Astrocyte (in vitro differentiated cells and primary cell): ENCODE data around the gene MMP7. TPM values are rescaled to one million over a fixed set of nuclear protein-coding genes. Genes with fewer than 3 reads are reported as not detected.

Source experiments
- DNase-seq: peaks from one replicate; pipeline ENCODE4 v3.0.0-alpha.2; 2010; ENCODE audit warnings: low read depth
- FAIRE-seq: peaks from 2 replicates; lab custom pipeline; 2011; peaks lifted over from hg19 to GRCh38; lab: Jason Lieb, UNC
- H2AFZ ChIP-seq: 2 replicates; pipeline ENCODE4 v1.6.0; 2012; ENCODE audit warnings: low read depth, low read length, inconsistent platforms
- H3K27ac ChIP-seq: 2 replicates; pipeline ENCODE4 v1.5.1; 2011; ENCODE audit warnings: low read depth, low read length, inconsistent platforms
- H3K27me3 ChIP-seq: 2 replicates; pipeline ENCODE4 v1.6.0; 2011; ENCODE audit warnings: low read length, inconsistent platforms; ENCODE audit not compliant: insufficient read depth
- H3K36me3 ChIP-seq: 2 replicates; pipeline ENCODE4 v1.5.1; 2011; ENCODE audit warnings: low read length, inconsistent platforms; ENCODE audit not compliant: insufficient read depth
- H3K4me1 ChIP-seq: 2 replicates; pipeline ENCODE4 v1.5.1; 2011; ENCODE audit warnings: low read length, inconsistent platforms; ENCODE audit not compliant: insufficient read depth
- H3K4me2 ChIP-seq: 2 replicates; pipeline ENCODE4 v1.6.0; 2012; ENCODE audit warnings: low read length, inconsistent platforms
- H3K4me3 ChIP-seq: 2 replicates; pipeline ENCODE4 v1.5.1; 2011; ENCODE audit warnings: low read depth, mild to moderate bottlenecking, low read length, inconsistent platforms; ENCODE audit not compliant: insufficient read depth
- H3K79me2 ChIP-seq: 2 replicates; pipeline ENCODE4 v1.6.0; 2012; ENCODE audit warnings: mild to moderate bottlenecking, low read length, inconsistent platforms; ENCODE audit not compliant: insufficient read depth
- H3K9ac ChIP-seq: 2 replicates; pipeline ENCODE4 v1.6.0; 2012; ENCODE audit warnings: mild to moderate bottlenecking, low read length, inconsistent platforms
- H3K9me3 ChIP-seq: 2 replicates; pipeline ENCODE4 v1.5.1; 2012; ENCODE audit warnings: low read depth, mild to moderate bottlenecking, low read length, inconsistent platforms; ENCODE audit not compliant: insufficient read depth
- H4K20me1 ChIP-seq: 2 replicates; pipeline ENCODE4 v1.6.0; 2012; ENCODE audit warnings: low read length, inconsistent platforms; ENCODE audit not compliant: insufficient read depth
- H3K27ac Mint-ChIP-seq: one replicate; pipeline ENCODE4 v1.8.0; 2021; ENCODE audit warnings: mild to moderate bottlenecking, mixed read lengths; ENCODE audit not compliant: unreplicated experiment
- H3K27me3 Mint-ChIP-seq: one replicate; pipeline ENCODE4 v1.8.0; 2021; ENCODE audit warnings: low read depth, mixed read lengths; ENCODE audit not compliant: unreplicated experiment
- H3K36me3 Mint-ChIP-seq: one replicate; pipeline ENCODE4 v1.8.0; 2021; ENCODE audit warnings: low read depth, mixed read lengths; ENCODE audit not compliant: unreplicated experiment
- H3K4me1 Mint-ChIP-seq: one replicate; pipeline ENCODE4 v1.8.0; 2021; ENCODE audit warnings: low read depth, mixed read lengths; ENCODE audit not compliant: unreplicated experiment
- H3K4me3 Mint-ChIP-seq: one replicate; pipeline ENCODE4 v1.8.0; 2021; ENCODE audit warnings: mild to moderate bottlenecking, moderate library complexity, mixed read lengths; ENCODE audit not compliant: unreplicated experiment
- H3K9me3 Mint-ChIP-seq: one replicate; pipeline ENCODE4 v1.8.0; 2021; ENCODE audit warnings: mild to moderate bottlenecking, mixed read lengths; ENCODE audit not compliant: unreplicated experiment
- EZH2 ChIP-seq: IDR thresholded peaks from 2 replicates; pipeline ENCODE4 v1.6.1; 2012; ENCODE audit warnings: mild to moderate bottlenecking, low read length, inconsistent platforms; ENCODE audit not compliant: insufficient read depth
- total RNA-seq: library from RNA; stranded (reverse); gene quantifications from 2 replicates; pipeline ENCODE4 v1.2.1, GENCODE V29; 2021
- TF ChIP-seq, protein P1 (sequence below): IDR thresholded peaks from 2 replicates; pipeline ENCODE4 v1.5.1; 2011; ENCODE audit warnings: low read depth, mild to moderate bottlenecking, inconsistent platforms, low read length, moderate library complexity; ENCODE audit not compliant: insufficient read depth

Gene MMP7
- total RNA-seq, 1 donor from 2014 or later, result 2.6 TPM

DNA sequence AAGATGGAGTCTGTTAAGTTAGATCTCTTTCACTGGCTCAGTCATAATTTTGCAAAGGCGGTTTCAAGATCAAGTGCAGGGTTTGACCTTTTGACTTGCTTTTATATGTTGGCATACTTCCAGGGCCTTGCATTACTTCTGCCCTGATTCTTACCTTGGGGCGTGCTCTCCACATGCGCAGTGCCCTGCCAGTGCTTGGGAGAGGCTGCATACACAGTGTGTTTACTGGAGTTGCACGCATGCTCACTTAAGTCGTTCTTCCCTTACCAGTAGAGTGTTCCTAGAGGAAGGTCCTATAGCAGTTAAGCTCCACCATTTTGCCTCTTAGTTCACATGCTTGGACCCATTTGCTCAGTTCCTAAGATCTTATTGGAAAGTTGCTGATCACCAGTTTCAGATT lies 57.0 kb downstream of the MMP7 start:
- H2AFZ ChIP-seq, result no peak overlapping the region
- Mint-ChIP-seq H3K4me3 (no peak overlapping the region), H3K27ac (no peak overlapping the region), H3K36me3 (no peaks in the 10 kb centered on the region), H3K9me3 (peaks cover 2% of the 10 kb centered on the region), H3K4me1 (peaks cover 18% of the 10 kb centered on the region), H3K27me3 (no peaks in the 10 kb centered on the region)
- H3K36me3 ChIP-seq, result no peaks in the 10 kb centered on the region
- no peak overlapping the region for H3K9ac ChIP-seq
- peaks cover 6% of the 10 kb centered on the region for H3K4me1 ChIP-seq
- no peaks in the 10 kb centered on the region for H3K9me3 ChIP-seq
- no peak overlapping the region for H3K4me2 ChIP-seq
- FAIRE-seq (no peak), DNase-seq (no peak)
- no peak overlapping the region for H3K27ac ChIP-seq
- no peaks in the 10 kb centered on the region for H3K79me2 ChIP-seq
- H3K4me3 ChIP-seq, result no peak overlapping the region
- H3K27me3 ChIP-seq, result no peaks in the 10 kb centered on the region
- TF ChIP-seq, protein P1, sequence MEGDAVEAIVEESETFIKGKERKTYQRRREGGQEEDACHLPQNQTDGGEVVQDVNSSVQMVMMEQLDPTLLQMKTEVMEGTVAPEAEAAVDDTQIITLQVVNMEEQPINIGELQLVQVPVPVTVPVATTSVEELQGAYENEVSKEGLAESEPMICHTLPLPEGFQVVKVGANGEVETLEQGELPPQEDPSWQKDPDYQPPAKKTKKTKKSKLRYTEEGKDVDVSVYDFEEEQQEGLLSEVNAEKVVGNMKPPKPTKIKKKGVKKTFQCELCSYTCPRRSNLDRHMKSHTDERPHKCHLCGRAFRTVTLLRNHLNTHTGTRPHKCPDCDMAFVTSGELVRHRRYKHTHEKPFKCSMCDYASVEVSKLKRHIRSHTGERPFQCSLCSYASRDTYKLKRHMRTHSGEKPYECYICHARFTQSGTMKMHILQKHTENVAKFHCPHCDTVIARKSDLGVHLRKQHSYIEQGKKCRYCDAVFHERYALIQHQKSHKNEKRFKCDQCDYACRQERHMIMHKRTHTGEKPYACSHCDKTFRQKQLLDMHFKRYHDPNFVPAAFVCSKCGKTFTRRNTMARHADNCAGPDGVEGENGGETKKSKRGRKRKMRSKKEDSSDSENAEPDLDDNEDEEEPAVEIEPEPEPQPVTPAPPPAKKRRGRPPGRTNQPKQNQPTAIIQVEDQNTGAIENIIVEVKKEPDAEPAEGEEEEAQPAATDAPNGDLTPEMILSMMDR, result no peak
- no peak for TF ChIP-seq EZH2
- no peaks in the 10 kb centered on the region for H4K20me1 ChIP-seq

DNA sequence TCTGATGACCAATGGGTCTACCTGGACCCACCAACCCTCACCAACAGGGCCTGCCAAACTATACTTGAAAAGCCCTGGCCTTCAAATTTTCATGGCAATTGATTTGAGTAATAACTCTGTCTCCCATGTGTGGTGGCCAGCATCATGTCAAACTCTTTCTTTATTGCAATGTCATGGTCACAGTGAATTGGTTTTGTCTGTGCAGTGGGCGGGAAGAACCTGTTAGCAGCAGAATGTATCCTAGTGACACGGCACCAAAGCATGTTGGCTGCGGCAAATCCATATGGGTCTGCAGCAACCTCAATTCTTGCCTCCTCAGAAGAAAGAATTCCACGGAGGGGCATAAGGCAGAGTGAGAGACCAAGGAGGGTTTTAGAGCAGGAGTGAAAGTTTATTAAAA lies 58.4 kb downstream of the MMP7 start:
- FAIRE-seq, result no peak

DNA sequence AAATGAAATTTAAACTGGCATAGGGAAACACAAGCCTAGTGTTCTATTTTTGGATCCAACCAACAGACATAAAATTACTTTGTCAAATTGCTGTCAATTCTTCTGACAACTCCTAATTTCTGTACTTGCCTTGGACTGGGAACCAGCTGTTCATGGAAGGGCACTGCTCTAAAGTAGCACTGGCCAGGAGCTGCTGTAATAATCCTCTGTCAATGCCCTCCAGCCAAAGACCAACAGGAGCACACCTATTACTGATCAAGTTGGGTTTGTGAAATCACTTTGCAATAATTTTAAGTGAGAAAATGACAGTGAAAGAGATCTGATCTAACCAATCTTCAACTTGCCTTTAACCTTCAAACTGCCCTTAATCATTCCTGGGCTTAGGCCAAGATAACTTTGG lies 59.1 kb downstream of the MMP7 start:
- Histone ChIP-seq H3K4me3 (no peak overlapping the region), H3K79me2 (no peaks in the 10 kb centered on the region), H3K4me2 (no peak overlapping the region), H3K4me1 (peaks cover 6% of the 10 kb centered on the region), H3K27ac (no peak overlapping the region), H2AFZ (no peak overlapping the region), H3K36me3 (no peaks in the 10 kb centered on the region), H3K27me3 (no peaks in the 10 kb centered on the region), H3K9me3 (no peaks in the 10 kb centered on the region), H4K20me1 (no peaks in the 10 kb centered on the region), H3K9ac (no peak overlapping the region)
- H3K4me1 Mint-ChIP-seq, result peaks cover 9% of the 10 kb centered on the region
- DNase-seq (no peak), FAIRE-seq (no peak)
- H3K27ac Mint-ChIP-seq, result no peak overlapping the region
- H3K36me3 Mint-ChIP-seq, result no peaks in the 10 kb centered on the region
- no peaks in the 10 kb centered on the region for H3K9me3 Mint-ChIP-seq
- no peaks in the 10 kb centered on the region for H3K27me3 Mint-ChIP-seq
- TF ChIP-seq, protein P1, result no peak
- no peak for TF ChIP-seq EZH2
- no peak overlapping the region for H3K4me3 Mint-ChIP-seq

More for the DNA sequence above, 58.4 kb downstream of the MMP7 start:
- no peak overlapping the region for H3K4me3 Mint-ChIP-seq
- H3K27ac ChIP-seq, result no peak overlapping the region
- no peak for DNase-seq
- no peaks in the 10 kb centered on the region for H3K79me2 ChIP-seq
- no peaks in the 10 kb centered on the region for H4K20me1 ChIP-seq
- no peak overlapping the region for H3K9ac ChIP-seq
- no peak overlapping the region for H3K4me3 ChIP-seq
- no peaks in the 10 kb centered on the region for H3K27me3 Mint-ChIP-seq
- no peaks in the 10 kb centered on the region for H3K27me3 ChIP-seq
- H3K9me3 Mint-ChIP-seq, result no peaks in the 10 kb centered on the region
- H3K36me3 ChIP-seq, result no peaks in the 10 kb centered on the region
- no peak overlapping the region for H3K4me2 ChIP-seq
- peaks cover 16% of the 10 kb centered on the region for H3K4me1 Mint-ChIP-seq
- no peaks in the 10 kb centered on the region for H3K36me3 Mint-ChIP-seq
- no peak overlapping the region for H3K27ac Mint-ChIP-seq
- TF ChIP-seq EZH2, result no peak
- no peak overlapping the region for H2AFZ ChIP-seq
- no peaks in the 10 kb centered on the region for H3K9me3 ChIP-seq
- peaks cover 6% of the 10 kb centered on the region for H3K4me1 ChIP-seq

Other genes with a start within 250 kb of the MMP7 start
- gene BIRC3, start 213.3 kb downstream of the MMP7 start, total RNA-seq, result 2.2 and 2.6 TPM in 2 replicates
- gene BIRC2, start 183.5 kb downstream of the MMP7 start, total RNA-seq, result 69.9 and 72.0 TPM in 2 replicates
- 218 and 234 TPM in 2 replicates for gene TMEM123, start 78.0 kb downstream of the MMP7 start, total RNA-seq
- not detected in 2 replicates for gene MMP20, start 94.6 kb upstream of the MMP7 start, total RNA-seq
- not detected in 2 replicates for gene MMP27, start 175.0 kb upstream of the MMP7 start, total RNA-seq
- not detected in 2 replicates for gene MMP8, start 194.2 kb upstream of the MMP7 start, total RNA-seq
- 1.1 and 1.2 TPM in 2 replicates for gene MMP10, start 249.9 kb upstream of the MMP7 start, total RNA-seq